ENCODE data around the gene TANGO2. TPM values are rescaled to one million over a fixed set of nuclear protein-coding genes. Genes with fewer than 3 reads are reported as not detected.

TANGO2 gene
- total and polyA plus RNA-seq, 2 donors (not counting 1 experiment from before 2014, with no cell fraction given) = 75.5 to 75.6 TPM

DNA sequence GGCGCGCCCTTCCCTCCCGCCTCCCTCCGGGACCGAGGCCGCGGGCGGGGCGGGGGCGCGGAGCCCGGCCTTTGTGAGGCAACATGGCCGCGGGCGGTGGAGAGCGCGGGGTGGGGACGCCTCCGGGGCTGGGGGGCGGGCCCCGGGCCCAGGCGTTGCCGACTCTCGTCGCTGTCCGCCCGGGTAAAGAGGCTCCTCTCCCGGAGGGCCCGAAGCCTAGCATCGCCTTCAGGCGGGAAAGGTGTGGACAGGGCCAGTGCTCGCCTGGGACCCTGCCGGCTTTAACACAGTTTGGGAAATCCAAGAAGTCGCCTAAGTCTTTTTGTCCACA is 59.5 kb downstream of the TANGO2 start:
- peaks cover 49% of the 10 kb centered on the region for H3K79me2 ChIP-seq (ENCODE audit: control insufficient read depth, insufficient read depth, low read length)
- peak overlapping the region; percentile 98 for H2AFZ ChIP-seq (ENCODE audit: insufficient read depth, low read depth, low read length, poor library complexity, severe bottlenecking)
- peak overlapping the region; percentile 85 for H3K4me2 ChIP-seq (replicated peaks; ENCODE audit: low read depth, low read length, poor library complexity, severe bottlenecking)
- H3K27ac Mint-ChIP-seq = peak overlapping the region; percentile 69
- peak overlapping the region; percentile 76 for H3K4me3 Mint-ChIP-seq
- no peaks in the 10 kb centered on the region for H3K27me3 Mint-ChIP-seq
- peak overlapping the region; percentile 27 to 70 for H3K27ac ChIP-seq (ENCODE audit: low read length in 2 of 2)
- TF ChIP-seq CTCF (IDR thresholded peaks at IDR 0.05) (no peak), EZH2 (IDR thresholded peaks at IDR 0.05; ENCODE audit: borderline replicate concordance, insufficient read depth, low read depth, low read length, poor library complexity, severe bottlenecking) (no peak)
- POLR2A ChIA-PET = no interaction called here
- intact Hi-C loops (cut with micrococcal nuclease) = loop anchor here (1.0 to 10.0 kb wide), 6 partner anchors 37 to 226 kb away; partner anchors contain the start of genes GNB1L, RTL10, TANGO2 and TRMT2A
- peak overlapping the region; percentile 84 for H3K9ac ChIP-seq (ENCODE audit: low read length)
- peak overlapping the region; percentile 66 to 95 (median 86) for H3K4me3 ChIP-seq (ENCODE audit: control extremely low read depth in 1 of 5, extremely low read depth in 1 of 5, insufficient read depth in 1 of 5, low read depth in 2 of 5, low read length in 4 of 5)
- DNase-seq (no peak), ATAC-seq (ENCODE audit: low read depth) (peak; percentile 70)
- no peaks in the 10 kb centered on the region for H3K9me3 ChIP-seq (ENCODE audit: control extremely low read depth in 1 of 3, control insufficient read depth in 2 of 3, insufficient read depth in 1 of 3, low read length in 2 of 3)
- peaks cover 37% of the 10 kb centered on the region for H3K4me1 Mint-ChIP-seq
- H3K27me3 ChIP-seq (replicated peaks in 1 of 4; ENCODE audit: control extremely low read depth in 1 of 4, control insufficient read depth in 3 of 4, insufficient read depth in 4 of 4, low read length in 3 of 4) = no peaks in the 10 kb centered on the region
- no peaks in the 10 kb centered on the region for H3K36me3 ChIP-seq (replicated peaks in 1 of 2; ENCODE audit: control extremely low read depth in 1 of 2, control insufficient read depth in 1 of 2, extremely low read depth in 1 of 2, insufficient read depth in 2 of 2, low read length in 1 of 2)
- peaks cover 26% of the 10 kb centered on the region for H4K20me1 ChIP-seq (ENCODE audit: control insufficient read depth, insufficient read depth, low read length, poor library complexity, severe bottlenecking)
- H3K9me3 Mint-ChIP-seq (ENCODE audit: insufficient read depth) = no peaks in the 10 kb centered on the region
- CTCF ChIA-PET = no interaction called here
- 0% methylated on average over 34 of the region's 34 CpGs for WGBS (ENCODE audit: insufficient coverage)
- H3K4me1 ChIP-seq (ENCODE audit: control insufficient read depth in 2 of 2, insufficient read depth in 2 of 2, low read length in 2 of 2) = peaks cover 9 to 21% of the 10 kb centered on the region in 2 donors

- no peaks in the 10 kb centered on the region for H3K9me3 ChIP-seq (ENCODE audit: control extremely low read depth in 1 of 3, control insufficient read depth in 2 of 3, insufficient read depth in 1 of 3, low read length in 2 of 3)
- H2AFZ ChIP-seq (ENCODE audit: insufficient read depth, low read depth, low read length, poor library complexity, severe bottlenecking) = peak overlapping the region; percentile 98
- H3K27ac Mint-ChIP-seq = peak overlapping the region; percentile 80
- H3K27me3 Mint-ChIP-seq = no peaks in the 10 kb centered on the region
- no peak for DNase-seq
- TF ChIP-seq CTCF (IDR thresholded peaks at IDR 0.05) (no peak), EZH2 (IDR thresholded peaks at IDR 0.05; ENCODE audit: borderline replicate concordance, insufficient read depth, low read depth, low read length, poor library complexity, severe bottlenecking) (no peak)
- H3K79me2 ChIP-seq (ENCODE audit: control insufficient read depth, insufficient read depth, low read length) = peaks cover 53% of the 10 kb centered on the region
- ATAC-seq (ENCODE audit: low read depth) = no peak
- peaks cover 9 to 21% of the 10 kb centered on the region in 2 donors for H3K4me1 ChIP-seq (ENCODE audit: control insufficient read depth in 2 of 2, insufficient read depth in 2 of 2, low read length in 2 of 2)
- H3K36me3 ChIP-seq (replicated peaks in 1 of 2; ENCODE audit: control extremely low read depth in 1 of 2, control insufficient read depth in 1 of 2, extremely low read depth in 1 of 2, insufficient read depth in 2 of 2, low read length in 1 of 2) = peaks cover 0 to under 1% of the 10 kb centered on the region in 2 experiments
- WGBS (ENCODE audit: insufficient coverage) = 58% methylated on average over 26 of the region's 27 CpGs
- H3K4me3 ChIP-seq (ENCODE audit: control extremely low read depth in 1 of 5, extremely low read depth in 1 of 5, insufficient read depth in 1 of 5, low read depth in 2 of 5, low read length in 4 of 5) = peak overlapping the region; percentile 66 to 95 (median 86)
- peaks cover 26% of the 10 kb centered on the region for H4K20me1 ChIP-seq (ENCODE audit: control insufficient read depth, insufficient read depth, low read length, poor library complexity, severe bottlenecking)
- H3K27ac ChIP-seq (ENCODE audit: low read length in 2 of 2) = peak overlapping the region; percentile 27 to 70
- H3K4me3 Mint-ChIP-seq = peak overlapping the region; percentile 76
- H3K4me1 Mint-ChIP-seq = peaks cover 37% of the 10 kb centered on the region
- POLR2A ChIA-PET = no interaction called here
- peak overlapping the region; percentile 84 for H3K9ac ChIP-seq (ENCODE audit: low read length)
- CTCF ChIA-PET = no interaction called here
- no peaks in the 10 kb centered on the region for H3K27me3 ChIP-seq (replicated peaks in 1 of 4; ENCODE audit: control extremely low read depth in 1 of 4, control insufficient read depth in 3 of 4, insufficient read depth in 4 of 4, low read length in 3 of 4)
- H3K9me3 Mint-ChIP-seq (ENCODE audit: insufficient read depth) = no peaks in the 10 kb centered on the region
- intact Hi-C loops (cut with micrococcal nuclease) = loop anchor here (1.0 to 10.0 kb wide), 6 partner anchors 36 to 226 kb away; partner anchors contain the start of genes GNB1L, RTL10, TANGO2 and TRMT2A
- H3K4me2 ChIP-seq (replicated peaks; ENCODE audit: low read depth, low read length, poor library complexity, severe bottlenecking) = peak overlapping the region; percentile 85
Observed at GRCh38 chr22:20080776-20081654, 60.1 kb downstream of the TANGO2 start.

All from B cell (primary cell).